DMS53 treated with DMSO at 0.1 percent for 48 hours (cell line): ENCODE measurements around the gene MSH3.
A peak's percentile ranks its signal among the peaks of the same experiment; 100 is the strongest.
"Not testable (repeated sequence)": the region's sequence is repeated elsewhere in the genome, so short reads cannot be mapped to it uniquely, and the experiment has no call there.

Experiments used
- DNase-seq: peaks from one replicate; lab custom pipeline; 2025; ENCODE audit not compliant: unreplicated experiment; lab: John Stamatoyannopoulos, UW

MSH3 gene

DNA sequence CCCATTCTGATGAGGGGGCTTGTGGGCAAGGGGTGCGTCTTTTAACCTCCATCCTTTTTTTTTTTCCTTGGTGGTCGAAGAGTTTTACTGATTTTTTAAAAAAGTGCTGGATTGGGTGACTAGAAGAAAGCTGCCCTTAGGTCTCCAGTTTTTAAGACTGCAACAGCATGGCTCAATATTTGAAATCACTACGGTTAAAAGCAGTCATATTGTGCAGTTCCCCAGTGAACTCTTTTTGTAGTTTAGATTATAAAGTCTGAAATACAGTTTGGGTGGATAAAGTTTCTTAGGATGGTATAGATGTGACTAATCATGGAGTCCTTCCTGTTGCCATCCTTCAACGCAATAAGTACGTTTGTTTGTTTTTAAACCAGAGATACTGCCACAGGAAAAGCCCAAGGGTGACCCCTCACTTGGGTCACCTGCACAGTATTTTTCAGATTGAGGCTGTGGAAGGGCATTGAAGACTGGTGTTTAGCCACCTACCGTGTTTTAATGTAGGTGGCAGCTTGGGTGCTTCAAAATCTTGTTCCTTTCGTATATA is 851 bp downstream of the MSH3 start:
- DNase-seq, result no peak

DNA sequence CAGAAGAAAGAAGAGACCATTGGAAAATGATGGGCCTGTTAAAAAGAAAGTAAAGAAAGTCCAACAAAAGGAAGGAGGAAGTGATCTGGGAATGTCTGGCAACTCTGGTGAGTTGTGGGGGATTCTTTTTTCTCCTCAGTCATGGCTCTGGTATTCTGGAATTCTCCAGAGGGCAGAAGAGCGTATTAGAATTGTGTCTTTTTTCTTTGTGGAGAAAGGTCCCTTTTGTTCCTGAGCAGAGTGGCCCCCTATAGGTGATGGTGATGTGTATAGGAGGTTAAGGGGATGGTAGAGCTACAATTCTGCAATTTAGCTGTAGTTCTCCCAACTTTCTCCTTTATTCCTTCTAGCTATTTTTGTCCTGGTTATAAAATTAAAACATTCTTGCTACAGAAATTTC is 2.0 kb downstream of the MSH3 start:
- no peak for DNase-seq

DNA sequence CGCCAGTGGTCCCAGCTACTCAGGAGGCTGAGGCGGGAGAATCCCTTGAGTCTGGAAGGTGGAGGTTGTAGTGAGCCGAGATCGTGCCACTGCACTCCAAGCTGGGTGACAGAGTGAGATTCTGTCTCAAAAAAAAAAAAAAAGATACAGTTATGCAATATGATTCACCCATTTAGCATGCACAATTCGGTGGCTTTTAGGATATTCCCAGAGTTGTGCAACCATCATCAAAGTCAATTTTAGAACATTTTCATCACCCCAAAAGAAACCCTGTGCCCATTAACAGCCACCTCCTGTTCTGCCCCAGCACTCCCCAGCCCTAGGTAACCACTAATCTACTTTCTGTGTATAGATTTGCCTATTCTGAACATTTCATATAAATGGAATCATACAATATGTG is 4.7 kb downstream of the MSH3 start:
- DNase-seq, result no peak

DNA sequence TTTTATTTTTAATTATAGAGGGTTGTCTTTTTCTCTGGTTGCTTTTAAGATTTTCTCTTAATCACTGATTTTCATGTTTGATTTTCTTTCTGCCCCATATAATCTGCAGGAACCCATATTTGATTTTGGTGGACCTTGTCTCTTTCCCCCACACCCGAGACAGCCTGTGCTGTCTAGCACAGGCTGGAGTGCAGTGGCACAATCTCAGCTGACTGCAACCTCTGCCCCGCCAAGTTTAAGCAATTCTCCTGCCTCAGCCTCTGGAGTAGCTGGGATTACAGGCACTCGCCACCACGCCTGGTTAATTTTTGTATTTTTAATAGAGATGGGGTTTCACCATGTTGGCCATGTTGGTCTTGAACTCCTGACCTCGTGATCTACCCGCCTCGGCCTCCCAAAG is 6.2 kb downstream of the MSH3 start:
- DNase-seq, result not testable (repeated sequence)

DNA sequence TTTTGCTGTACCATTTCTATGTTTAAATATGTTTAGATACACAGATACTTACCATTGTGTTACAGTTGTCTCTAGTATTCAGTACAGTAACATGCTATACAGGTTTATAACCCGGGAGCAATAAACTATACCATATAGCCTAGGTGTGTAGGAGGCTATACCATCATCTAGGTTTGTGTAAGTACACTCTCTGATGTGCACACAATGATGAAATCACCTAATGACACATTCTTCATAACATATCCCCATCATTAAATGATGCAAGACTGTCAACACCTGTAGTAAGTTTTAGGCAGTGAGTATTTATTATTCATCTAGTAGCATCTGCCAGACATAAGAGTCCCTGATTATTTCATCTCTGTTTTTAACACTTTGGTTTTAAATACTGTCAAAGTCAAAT is 7.7 kb downstream of the MSH3 start:
- no peak for DNase-seq

DNA sequence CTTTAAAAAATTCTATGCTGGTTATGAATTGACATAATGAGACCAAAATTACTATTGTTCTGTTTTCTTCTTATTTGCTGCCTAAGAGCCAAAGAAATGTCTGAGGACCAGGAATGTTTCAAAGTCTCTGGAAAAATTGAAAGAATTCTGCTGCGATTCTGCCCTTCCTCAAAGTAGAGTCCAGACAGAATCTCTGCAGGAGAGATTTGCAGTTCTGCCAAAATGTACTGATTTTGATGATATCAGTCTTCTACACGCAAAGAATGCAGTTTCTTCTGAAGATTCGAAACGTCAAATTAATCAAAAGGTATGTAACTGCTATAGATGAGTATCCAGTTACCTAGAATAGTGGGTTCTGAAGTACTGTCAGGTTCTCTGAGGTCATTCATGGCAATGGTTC is 10.6 kb downstream of the MSH3 start:
- no peak for DNase-seq

DNA sequence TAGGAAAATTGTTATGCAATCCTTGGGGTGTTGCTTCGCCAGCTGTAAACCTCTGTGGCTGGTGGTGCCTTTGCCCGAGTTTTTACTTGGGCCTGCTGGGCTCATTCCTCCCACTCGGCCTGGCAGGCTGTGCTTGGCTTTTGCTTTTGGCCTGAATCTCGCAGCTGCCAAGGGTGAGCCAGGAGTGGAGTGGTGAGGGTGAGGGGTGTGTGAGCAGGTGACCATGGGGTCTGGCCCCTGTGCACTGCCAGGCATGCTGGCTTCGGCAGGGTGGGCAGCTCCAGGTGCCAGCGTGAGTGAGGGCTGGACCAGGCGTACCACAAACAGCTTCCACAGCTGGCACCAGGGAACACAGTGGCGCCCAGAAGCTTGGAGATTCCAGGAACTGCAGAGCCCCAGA is 12.9 kb downstream of the MSH3 start:
- DNase-seq, result no peak

DNA sequence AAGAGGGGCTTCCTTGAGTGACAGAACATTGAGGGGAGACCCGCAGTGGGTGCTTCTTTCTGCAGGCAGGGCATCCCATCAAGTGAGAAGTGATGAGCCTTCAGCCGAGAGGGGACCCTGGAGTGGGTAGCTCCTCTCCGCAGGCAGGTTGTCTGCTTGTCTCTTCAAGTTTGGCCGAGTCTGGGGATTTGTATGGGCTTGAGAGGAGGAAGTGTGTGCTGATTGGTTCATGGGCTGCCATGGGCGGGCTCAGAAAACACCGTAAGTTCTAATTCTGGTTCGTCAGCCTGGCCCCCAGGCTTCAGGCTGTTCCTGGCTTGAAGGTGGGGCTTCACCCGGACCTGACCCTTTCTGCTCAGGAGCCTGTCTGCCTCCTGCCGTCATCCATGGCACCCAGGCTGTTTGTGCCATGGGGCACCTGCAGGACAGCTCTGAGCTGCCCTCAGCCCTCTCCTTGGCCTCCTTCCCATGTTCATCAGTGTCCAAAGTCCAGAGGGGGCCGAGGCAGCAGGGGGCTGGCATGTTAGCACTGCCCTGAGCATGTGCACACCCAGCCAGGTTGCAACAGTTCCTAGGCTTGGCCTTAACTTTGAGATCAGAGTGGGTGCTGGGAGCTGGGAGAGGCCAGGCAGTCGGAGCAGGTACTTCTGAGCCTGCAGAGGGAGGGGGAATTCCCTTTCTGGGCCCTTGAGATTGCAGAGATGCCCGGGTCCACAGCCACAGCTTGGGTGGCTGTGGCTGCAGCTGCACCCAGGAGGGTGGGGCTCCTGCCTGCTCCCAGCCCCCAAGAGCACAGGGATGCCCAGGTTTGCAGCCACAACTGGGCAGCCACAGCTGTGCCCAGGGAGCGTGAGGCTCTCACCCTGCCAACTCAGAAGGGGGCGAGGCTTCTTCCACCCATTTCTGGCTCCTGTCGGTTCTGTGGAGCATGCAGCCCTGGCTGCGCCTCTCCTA is 13.8 kb downstream of the MSH3 start:
- no peak for DNase-seq

DNA sequence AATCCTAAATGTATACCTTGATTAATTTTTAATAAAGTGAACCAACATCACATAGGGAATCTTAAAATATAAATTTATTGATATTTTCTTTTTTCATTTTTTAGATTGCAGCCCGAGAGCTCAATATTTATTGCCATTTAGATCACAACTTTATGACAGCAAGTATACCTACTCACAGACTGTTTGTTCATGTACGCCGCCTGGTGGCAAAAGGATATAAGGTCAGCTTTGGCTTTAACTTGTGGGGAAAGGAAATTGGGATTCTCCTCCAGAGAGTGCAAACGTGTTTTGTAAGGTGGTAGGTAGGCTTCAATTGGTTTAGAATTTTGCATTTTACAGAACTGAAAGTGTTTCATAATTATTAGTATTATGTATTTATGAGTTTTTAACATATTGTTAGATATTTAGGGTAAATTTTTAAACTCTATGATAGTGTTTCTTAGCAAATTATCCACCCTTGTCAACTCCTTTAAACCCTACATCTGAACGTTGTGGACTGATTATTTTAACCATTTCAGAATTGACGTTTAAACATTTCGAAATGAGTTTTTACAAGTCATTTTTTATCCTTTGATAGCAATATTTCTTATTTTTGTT is 17.8 kb downstream of the MSH3 start:
- peak; percentile 53 for DNase-seq

DNA sequence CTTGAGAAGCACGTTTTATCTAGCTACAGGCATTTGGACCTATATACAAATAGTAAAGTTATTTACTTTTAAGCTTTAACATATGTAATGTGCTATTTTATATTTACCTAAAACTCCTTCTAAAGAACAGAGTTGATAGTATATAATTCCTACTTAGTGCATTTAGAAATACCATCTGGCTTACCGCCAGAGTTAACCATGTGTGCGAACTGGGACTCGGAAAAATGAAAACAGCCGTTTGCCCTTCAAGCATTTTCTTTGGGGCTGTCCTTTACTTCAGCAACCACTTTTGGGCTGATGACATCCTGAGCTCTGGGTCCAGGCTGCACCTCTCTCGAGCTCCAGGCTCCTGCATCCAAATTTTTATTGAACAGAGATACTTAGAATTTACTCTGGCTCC is 22.3 kb downstream of the MSH3 start:
- DNase-seq, result no peak

DNA sequence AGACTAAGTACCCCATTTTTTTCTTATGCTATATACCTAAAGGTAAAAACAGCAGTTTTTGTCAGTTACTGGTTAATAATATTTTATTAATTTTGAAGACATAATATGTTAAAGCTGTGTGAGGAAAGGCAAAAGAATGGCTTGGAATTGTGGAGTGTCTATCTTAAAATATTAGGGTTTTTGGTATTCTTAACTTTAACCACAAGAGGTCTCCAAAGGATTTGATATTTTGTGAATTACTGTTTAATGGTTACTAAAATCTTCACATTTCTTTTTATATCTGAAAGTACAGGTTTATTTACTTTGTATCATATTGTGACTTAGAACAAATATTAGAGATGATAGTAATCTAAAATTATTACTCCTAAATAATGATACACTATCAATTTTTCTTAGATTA is 32.3 kb downstream of the MSH3 start:
- no peak for DNase-seq

DNA sequence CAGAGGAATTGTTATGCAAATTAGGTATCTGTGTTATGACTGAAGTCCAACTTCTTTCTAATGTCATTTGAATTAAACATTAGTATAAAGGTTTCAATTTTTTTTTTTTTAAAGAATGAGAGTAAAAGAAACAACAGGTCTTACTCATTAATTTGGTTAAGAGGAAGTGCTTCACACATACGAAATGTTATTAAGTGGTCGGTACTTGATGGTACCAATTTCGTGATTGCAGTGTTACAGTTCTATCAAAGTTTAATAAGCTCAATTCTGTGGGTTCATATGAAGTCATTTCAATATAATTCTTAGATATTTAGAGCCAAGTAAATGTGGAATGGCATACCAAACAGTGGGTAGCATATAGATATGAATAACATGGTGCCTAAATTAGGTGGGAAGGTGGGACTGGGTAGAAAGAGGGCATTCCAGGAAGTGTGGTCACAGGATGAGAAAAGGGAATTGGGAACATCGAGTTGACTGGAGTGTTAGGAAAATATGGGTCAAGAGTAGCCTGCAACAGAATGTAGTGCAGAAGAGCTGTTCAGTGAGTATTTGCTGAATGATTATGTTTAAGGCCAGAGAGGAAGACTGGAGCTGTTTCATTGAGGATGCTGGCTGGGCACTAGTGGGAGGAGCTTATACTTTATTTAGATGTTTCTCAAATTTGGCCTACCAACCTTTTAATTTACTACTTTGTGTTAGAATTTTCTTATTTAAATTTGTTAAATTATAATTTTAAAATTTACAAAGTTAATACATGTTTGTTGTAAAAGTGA is 34.4 kb downstream of the MSH3 start:
- DNase-seq, result no peak

DNA sequence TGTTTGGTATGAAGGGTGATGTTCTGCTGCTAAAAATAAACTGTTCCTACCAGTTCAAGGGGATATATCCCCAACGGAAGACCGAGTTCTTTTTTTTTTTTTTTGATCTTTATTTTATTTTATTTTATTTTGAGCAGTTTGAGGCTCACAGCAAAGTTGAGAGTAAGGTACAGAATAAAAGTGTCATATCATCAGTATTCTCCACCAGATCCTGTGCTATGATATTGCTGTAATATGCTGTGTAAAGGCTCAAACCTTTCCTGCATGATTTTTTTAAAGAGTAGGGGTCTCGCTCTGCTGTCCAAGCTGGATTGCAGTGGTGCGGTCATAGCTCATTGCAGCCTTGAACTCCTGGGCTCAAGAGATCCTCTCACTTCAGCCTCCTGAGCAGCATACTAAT is 35.2 kb downstream of the MSH3 start:
- no peak for DNase-seq

DNA sequence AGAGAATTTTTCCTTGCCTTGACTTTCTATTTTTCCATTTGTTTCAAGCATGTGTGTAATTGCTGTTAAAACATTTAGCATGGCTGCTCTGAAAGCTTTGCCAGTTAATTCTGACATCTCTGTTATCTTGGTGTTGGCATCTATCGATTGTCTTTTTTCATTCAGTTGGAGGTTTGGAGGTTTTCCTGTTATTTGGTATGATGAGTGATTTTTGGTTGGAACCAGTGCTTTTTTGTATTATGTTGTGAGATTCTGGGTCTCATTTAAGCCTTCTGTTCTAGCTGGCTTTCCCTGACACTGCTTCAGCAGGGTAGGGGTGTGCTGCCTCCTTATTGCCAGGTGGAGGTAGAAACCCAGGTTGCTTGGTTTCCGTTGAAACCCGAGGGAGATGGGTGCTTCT is 41.2 kb downstream of the MSH3 start:
- no peak for DNase-seq

DNA sequence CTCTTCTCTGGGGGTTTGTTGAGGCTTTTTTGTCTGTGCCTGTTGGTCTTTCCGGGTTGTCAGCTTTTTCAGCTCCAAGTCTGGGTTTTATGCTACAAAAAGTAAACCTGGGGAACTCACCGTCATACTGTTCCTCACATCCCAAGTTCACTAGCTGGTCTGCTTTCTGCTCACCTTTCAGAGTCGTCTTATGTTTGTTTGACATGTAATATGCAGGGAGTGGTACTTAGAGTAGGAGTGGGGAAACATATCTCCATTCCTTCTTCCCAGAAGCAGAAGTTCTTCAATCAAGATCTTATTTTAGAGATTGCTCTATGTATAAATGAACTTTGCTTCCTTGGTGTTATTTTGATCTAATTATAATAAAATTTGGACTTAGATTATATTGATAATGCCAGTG is 42.0 kb downstream of the MSH3 start:
- no peak for DNase-seq

DNA sequence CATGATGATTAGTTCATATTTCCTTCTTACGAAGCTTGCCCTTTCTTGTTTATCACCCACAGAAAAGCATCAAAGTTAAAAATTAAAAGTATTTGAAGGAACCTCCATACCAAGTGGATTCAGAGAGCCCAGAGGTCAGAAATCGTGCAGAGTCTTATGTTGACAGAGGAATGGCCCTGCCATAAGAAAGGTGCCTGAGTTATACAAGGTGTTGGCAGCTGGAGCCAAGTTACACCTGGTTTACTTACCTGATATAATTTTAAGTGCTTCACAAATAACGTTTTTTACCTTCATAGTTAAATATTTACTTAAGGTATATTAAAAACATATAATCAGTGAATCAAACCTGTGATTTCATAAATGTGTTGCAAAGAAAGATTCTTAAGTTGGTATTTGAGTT is 42.6 kb downstream of the MSH3 start:
- no peak for DNase-seq

DNA sequence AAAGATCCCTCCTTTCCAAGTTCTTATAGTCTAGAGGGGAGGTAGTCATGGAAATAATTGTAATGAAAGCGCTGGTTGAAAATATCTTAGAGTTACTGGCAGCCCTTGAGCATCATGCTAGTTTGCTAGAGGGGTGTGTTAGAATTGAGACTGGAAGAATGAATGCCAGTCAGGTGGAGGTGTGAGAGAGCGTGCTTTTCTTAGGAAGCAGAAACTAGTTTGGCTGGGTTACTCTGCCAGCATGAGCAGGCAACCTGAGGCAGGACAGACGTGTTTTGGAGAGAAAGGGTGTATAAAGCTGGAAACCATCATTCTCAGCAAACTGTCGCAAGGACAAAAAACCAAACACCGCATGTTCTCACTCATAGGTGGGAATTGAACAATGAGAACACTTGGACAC is 43.9 kb downstream of the MSH3 start:
- no peak for DNase-seq

DNA sequence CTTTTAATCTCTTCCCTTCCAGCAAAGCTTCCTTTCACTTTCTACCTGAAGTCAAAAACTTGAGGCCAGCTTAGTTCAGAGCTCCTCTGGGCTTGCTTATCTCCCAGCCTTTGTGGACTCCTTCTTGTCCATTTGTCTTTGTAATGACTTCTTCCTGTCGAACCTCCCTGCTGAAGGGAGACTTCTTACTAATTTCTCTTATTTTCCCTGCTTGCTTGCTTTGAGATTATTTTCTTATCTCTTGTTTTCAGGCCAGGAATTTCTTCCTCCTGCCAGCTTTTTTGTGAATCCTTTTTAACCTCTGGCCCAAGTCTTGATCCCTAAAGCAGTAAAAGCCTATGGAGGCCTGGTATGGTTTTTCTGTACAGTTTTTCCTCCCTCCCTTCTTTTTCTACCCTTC is 47.1 kb downstream of the MSH3 start:
- DNase-seq, result no peak

DNA sequence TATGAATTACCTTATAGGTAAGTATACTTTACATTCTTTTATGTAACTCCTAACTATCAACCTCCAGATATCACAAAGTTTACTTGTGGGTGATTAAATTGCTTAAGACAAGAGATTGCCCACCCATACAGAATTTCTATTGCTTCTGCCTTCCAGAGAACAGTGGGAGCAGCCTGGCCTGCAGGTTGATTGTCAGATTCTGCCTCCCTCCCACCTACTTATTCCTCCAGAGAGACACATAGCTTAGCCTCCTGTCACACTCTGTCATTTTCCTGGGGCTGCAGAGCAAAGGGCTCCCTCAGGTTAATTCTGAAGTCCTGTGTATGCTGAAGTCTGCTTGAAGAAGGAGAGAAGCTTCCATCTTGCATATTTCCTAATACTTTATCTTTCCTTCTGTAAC is 48.8 kb downstream of the MSH3 start:
- no peak for DNase-seq

DNA sequence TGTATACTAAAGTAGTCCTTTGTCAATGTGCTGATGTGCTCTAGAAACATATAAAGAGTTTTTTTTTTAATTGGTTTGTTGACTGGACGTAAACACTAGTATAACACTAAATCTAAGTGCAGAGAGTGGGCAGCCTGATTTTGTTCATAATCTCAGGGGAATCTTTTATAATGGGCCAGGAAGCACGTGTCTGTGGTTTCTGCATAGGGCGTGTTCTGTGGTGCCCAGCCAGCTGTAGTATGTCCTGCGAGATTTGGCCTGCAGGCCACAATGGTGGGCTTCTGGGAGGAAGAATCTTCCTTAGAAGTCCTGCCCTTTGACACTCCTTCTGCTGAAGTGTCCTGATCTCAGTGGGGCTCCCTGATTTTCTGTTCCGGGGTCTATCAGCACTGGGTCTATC is 49.3 kb downstream of the MSH3 start:
- DNase-seq, result no peak

DNA sequence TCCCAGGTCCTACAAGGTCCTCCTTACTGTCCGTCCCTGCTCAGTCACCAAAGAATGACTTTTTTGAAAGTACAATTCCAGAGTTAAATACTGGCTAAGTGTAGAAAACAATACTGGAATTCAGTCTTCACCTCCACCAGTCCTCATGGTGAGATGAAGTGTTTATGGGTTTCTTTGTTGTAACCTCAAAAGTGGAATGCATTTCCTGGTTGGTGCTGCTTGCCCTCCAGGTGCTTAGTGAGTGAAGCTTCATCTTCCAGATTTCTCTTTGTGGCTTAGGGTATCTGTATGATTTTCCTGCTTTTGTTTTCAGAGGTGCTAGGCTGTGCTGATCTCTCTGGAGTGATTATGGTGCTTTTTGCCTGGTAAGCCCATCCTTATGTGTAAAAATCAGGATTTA is 49.8 kb downstream of the MSH3 start:
- DNase-seq, result no peak
